ENCODE data around the gene MCRS1.

GRCh38 chr12:49524660-49525324, 43.1 kb downstream of the MCRS1 start:
- TF ChIP-seq CTCF (conservative IDR thresholded peaks at IDR 0.05; ENCODE audit: low read depth, low read length) (no peak), EZH2 (IDR thresholded peaks at IDR 0.05; ENCODE audit: low read length, unreplicated experiment) (no peak), EZH2phosphoT487 (IDR thresholded peaks at IDR 0.05; ENCODE audit: borderline replicate concordance, low read length) (no peak)

Measured in PC-3 (cell line).